ENCODE results near the gene GAP43. TPM values are rescaled to one million over a fixed set of nuclear protein-coding genes. Genes with fewer than 3 reads are reported as not detected.

The GAP43 gene
- total RNA-seq, 1 donor from 2014 or later: 17.4 TPM

DNA sequence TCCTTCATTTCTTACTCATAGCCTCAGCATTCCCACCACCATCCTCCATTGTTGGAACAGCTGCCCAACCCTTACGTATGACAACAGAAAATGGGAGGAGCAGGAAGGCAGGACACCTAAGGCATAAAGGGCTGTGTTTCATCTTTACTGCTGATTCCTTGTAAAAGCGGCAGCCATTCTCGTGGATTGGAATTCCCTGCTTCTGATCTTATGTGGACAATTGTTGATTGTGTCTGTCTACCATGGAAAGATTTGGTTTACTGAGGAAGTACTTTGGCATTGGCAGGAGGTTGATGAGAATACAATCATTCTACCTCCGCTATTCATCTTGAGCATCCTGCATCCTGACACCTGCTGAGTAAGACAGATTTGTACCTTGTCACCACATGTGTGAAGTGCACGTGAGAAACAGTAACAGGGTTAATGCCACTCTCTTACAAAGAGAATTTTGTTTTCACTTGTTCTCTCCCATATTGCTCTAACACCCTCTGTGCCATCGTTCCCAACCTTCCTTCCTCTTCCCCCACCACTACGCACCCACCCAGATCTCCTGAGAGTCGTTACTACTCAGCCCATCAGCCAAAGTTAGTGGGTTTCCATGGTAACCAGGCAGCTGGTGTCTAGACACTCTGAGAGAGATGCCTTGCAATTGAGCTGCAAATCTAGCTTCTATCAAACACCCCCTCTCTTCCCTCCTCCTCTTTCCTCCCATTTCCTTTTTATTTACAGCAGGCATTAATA, 75.7 kb downstream of the GAP43 start:
- Mint-ChIP-seq H3K4me1 (ENCODE audit: low read depth, unreplicated experiment) (peaks cover 8% of the 10 kb centered on the region), H3K27me3 (ENCODE audit: low read depth, unreplicated experiment) (no peaks in the 10 kb centered on the region), H3K9me3 (ENCODE audit: unreplicated experiment) (no peaks in the 10 kb centered on the region), H3K27ac (ENCODE audit: unreplicated experiment) (peak overlapping the region; percentile 21), H3K4me3 (ENCODE audit: unreplicated experiment) (no peak overlapping the region), H3K36me3 (ENCODE audit: low read depth, unreplicated experiment) (no peaks in the 10 kb centered on the region)
- H3K27me3 ChIP-seq (ENCODE audit: insufficient read depth, low read length): no peaks in the 10 kb centered on the region
- TF ChIP-seq CTCF (IDR thresholded peaks at IDR 0.05; ENCODE audit: insufficient read depth, low read depth, low read length): no peak
- no peak for TF ChIP-seq EZH2 (IDR thresholded peaks at IDR 0.05; ENCODE audit: insufficient read depth, low read length)
- no peak overlapping the region for H3K9ac ChIP-seq (ENCODE audit: low read length)
- FAIRE-seq (no peak), DNase-seq (ENCODE audit: low read depth) (peak; percentile 61)
- no peaks in the 10 kb centered on the region for H3K36me3 ChIP-seq (ENCODE audit: insufficient read depth, low read length)
- H3K79me2 ChIP-seq (ENCODE audit: insufficient read depth, low read length): no peaks in the 10 kb centered on the region
- no peak overlapping the region for H3K4me3 ChIP-seq (ENCODE audit: insufficient read depth, low read depth, low read length)
- peak overlapping the region; percentile 26 for H3K27ac ChIP-seq (ENCODE audit: low read depth, low read length)
- H2AFZ ChIP-seq (ENCODE audit: low read depth, low read length): no peak overlapping the region
- no peak overlapping the region for H3K4me2 ChIP-seq (ENCODE audit: low read length)
- no peaks in the 10 kb centered on the region for H3K9me3 ChIP-seq (ENCODE audit: insufficient read depth, low read depth, low read length)
- H3K4me1 ChIP-seq (ENCODE audit: insufficient read depth, low read length): peaks cover 12% of the 10 kb centered on the region
- no peaks in the 10 kb centered on the region for H4K20me1 ChIP-seq (ENCODE audit: insufficient read depth, low read length)

GRCh38 chr3:115699706-115700105, 76.4 kb downstream of the GAP43 start:
- no peak overlapping the region for H3K4me3 Mint-ChIP-seq (ENCODE audit: unreplicated experiment)
- TF ChIP-seq CTCF (IDR thresholded peaks at IDR 0.05; ENCODE audit: insufficient read depth, low read depth, low read length): no peak
- no peak for TF ChIP-seq EZH2 (IDR thresholded peaks at IDR 0.05; ENCODE audit: insufficient read depth, low read length)
- Histone ChIP-seq H3K4me2 (ENCODE audit: low read length) (no peak overlapping the region), H3K4me3 (ENCODE audit: insufficient read depth, low read depth, low read length) (no peak overlapping the region), H3K36me3 (ENCODE audit: insufficient read depth, low read length) (no peaks in the 10 kb centered on the region), H3K9ac (ENCODE audit: low read length) (peak overlapping the region; percentile 12), H3K27ac (ENCODE audit: low read depth, low read length) (peak overlapping the region; percentile 48), H3K79me2 (ENCODE audit: insufficient read depth, low read length) (no peaks in the 10 kb centered on the region), H3K9me3 (ENCODE audit: insufficient read depth, low read depth, low read length) (no peaks in the 10 kb centered on the region), H3K27me3 (ENCODE audit: insufficient read depth, low read length) (no peaks in the 10 kb centered on the region), H4K20me1 (ENCODE audit: insufficient read depth, low read length) (no peaks in the 10 kb centered on the region), H3K4me1 (ENCODE audit: insufficient read depth, low read length) (peaks cover 12% of the 10 kb centered on the region), H2AFZ (ENCODE audit: low read depth, low read length) (no peak overlapping the region)
- no peaks in the 10 kb centered on the region for H3K9me3 Mint-ChIP-seq (ENCODE audit: unreplicated experiment)
- H3K4me1 Mint-ChIP-seq (ENCODE audit: low read depth, unreplicated experiment): peaks cover 8% of the 10 kb centered on the region
- FAIRE-seq (no peak), DNase-seq (ENCODE audit: low read depth) (peak; percentile 77)
- H3K27me3 Mint-ChIP-seq (ENCODE audit: low read depth, unreplicated experiment): no peaks in the 10 kb centered on the region
- no peaks in the 10 kb centered on the region for H3K36me3 Mint-ChIP-seq (ENCODE audit: low read depth, unreplicated experiment)
- no peak overlapping the region for H3K27ac Mint-ChIP-seq (ENCODE audit: unreplicated experiment)

GRCh38 chr3:115702598-115702997, 79.3 kb downstream of the GAP43 start:
- Mint-ChIP-seq H3K27me3 (ENCODE audit: low read depth, unreplicated experiment) (no peaks in the 10 kb centered on the region), H3K27ac (ENCODE audit: unreplicated experiment) (no peak overlapping the region), H3K4me3 (ENCODE audit: unreplicated experiment) (no peak overlapping the region), H3K36me3 (ENCODE audit: low read depth, unreplicated experiment) (no peaks in the 10 kb centered on the region), H3K9me3 (ENCODE audit: unreplicated experiment) (no peaks in the 10 kb centered on the region), H3K4me1 (ENCODE audit: low read depth, unreplicated experiment) (peaks cover 4% of the 10 kb centered on the region)
- no peak overlapping the region for H3K4me3 ChIP-seq (ENCODE audit: insufficient read depth, low read depth, low read length)
- no peak for TF ChIP-seq CTCF (IDR thresholded peaks at IDR 0.05; ENCODE audit: insufficient read depth, low read depth, low read length)
- TF ChIP-seq EZH2 (IDR thresholded peaks at IDR 0.05; ENCODE audit: insufficient read depth, low read length): no peak
- no peaks in the 10 kb centered on the region for H3K27me3 ChIP-seq (ENCODE audit: insufficient read depth, low read length)
- H3K36me3 ChIP-seq (ENCODE audit: insufficient read depth, low read length): no peaks in the 10 kb centered on the region
- H3K9me3 ChIP-seq (ENCODE audit: insufficient read depth, low read depth, low read length): no peaks in the 10 kb centered on the region
- peaks cover 7% of the 10 kb centered on the region for H3K4me1 ChIP-seq (ENCODE audit: insufficient read depth, low read length)
- H3K9ac ChIP-seq (ENCODE audit: low read length): no peak overlapping the region
- H3K27ac ChIP-seq (ENCODE audit: low read depth, low read length): no peak overlapping the region
- H4K20me1 ChIP-seq (ENCODE audit: insufficient read depth, low read length): no peaks in the 10 kb centered on the region
- no peaks in the 10 kb centered on the region for H3K79me2 ChIP-seq (ENCODE audit: insufficient read depth, low read length)
- no peak overlapping the region for H3K4me2 ChIP-seq (ENCODE audit: low read length)
- FAIRE-seq (no peak), DNase-seq (ENCODE audit: low read depth) (no peak)
- H2AFZ ChIP-seq (ENCODE audit: low read depth, low read length): no peak overlapping the region

Measured in astrocyte (in vitro differentiated cells and primary cell).